Middle frontal gyrus (tissue), 1 donor: ENCODE results near the gene NKX2-3.

Experiments used
- DNase-seq: peaks from one replicate; pipeline ENCODE4 v3.0.0-alpha.2; 2015; ENCODE audit warnings: low spot score; ENCODE audit errors: extremely low spot score

Gene NKX2-3

GRCh38 chr10:99573790-99574189 is 41.0 kb downstream of the NKX2-3 start:
- DNase-seq: no peak

DNA sequence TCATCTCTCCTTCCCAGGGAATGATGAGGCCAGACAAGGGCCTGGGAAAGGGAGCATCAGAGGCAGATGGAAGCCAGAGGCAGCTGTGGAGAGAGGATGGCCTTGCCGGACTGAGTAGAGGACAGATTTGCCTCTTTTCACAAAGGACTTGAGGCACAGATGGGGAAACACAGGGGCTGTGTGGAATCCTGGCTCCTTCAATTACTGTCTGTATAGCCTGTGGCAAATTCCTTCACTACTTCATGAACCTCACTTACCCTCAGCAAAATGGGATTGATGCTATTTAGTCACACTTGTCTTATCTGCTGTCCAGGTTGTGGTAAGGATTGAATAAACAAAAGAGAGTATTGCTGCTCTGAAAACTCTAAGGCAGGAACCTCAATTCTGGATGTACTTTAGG is 47.2 kb downstream of the NKX2-3 start:
- no peak for DNase-seq

DNA sequence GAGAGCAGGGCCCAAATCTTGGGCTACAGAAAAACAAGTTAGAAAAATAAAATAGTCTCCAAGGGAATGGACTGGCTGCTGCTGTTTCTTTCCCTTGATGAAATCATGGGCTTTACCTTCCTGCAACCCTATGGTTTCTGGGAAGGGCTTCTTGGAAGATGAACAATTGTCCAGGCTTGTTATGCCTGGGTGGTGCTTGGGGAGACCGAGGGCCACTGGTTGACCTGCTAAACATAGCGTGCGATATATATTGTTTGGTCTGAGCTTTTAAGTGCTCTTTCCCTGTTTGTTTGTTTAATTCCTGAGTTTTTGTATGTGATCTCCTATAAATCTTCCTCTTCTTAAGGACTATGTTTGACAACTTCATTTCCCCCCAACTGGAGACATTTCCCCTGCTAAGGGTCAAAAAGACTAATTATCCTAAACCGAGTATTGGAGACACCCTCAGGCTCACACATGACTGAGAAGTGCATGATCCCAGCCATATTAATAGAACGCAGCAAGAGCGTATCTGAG is 49.6 kb downstream of the NKX2-3 start:
- no peak for DNase-seq

- no peak for DNase-seq
Observed at GRCh38 chr10:99583687-99584086, 50.9 kb downstream of the NKX2-3 start.
